ENCODE results near the gene MYO3A. TPM values are rescaled to one million over a fixed set of nuclear protein-coding genes. Genes with fewer than 3 reads are reported as not detected.

Gene MYO3A
- total and polyA plus RNA-seq, 2 experiments from 2014 or later: 3.0 to 10.7 TPM

DNA sequence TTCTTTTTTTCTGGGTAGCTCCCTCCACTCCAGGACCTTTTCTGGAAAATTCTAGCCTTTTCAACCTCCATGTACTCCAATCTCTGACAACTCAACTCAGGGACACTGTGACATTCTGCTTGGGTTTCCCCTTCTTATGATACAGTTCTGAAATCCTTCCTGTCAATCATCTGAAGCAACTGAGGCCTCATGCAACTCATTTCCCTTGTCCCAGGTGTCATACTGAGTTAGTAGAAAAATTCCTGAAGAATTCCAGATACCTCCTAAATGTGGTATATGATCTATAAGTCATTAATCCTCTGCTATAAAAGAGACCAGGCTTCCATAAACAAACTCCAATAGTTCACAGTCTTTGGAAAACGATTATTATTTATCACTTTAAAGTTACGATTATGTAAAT lies 43.0 kb upstream of the MYO3A start (continued):
- TF ChIP-seq, protein P1, sequence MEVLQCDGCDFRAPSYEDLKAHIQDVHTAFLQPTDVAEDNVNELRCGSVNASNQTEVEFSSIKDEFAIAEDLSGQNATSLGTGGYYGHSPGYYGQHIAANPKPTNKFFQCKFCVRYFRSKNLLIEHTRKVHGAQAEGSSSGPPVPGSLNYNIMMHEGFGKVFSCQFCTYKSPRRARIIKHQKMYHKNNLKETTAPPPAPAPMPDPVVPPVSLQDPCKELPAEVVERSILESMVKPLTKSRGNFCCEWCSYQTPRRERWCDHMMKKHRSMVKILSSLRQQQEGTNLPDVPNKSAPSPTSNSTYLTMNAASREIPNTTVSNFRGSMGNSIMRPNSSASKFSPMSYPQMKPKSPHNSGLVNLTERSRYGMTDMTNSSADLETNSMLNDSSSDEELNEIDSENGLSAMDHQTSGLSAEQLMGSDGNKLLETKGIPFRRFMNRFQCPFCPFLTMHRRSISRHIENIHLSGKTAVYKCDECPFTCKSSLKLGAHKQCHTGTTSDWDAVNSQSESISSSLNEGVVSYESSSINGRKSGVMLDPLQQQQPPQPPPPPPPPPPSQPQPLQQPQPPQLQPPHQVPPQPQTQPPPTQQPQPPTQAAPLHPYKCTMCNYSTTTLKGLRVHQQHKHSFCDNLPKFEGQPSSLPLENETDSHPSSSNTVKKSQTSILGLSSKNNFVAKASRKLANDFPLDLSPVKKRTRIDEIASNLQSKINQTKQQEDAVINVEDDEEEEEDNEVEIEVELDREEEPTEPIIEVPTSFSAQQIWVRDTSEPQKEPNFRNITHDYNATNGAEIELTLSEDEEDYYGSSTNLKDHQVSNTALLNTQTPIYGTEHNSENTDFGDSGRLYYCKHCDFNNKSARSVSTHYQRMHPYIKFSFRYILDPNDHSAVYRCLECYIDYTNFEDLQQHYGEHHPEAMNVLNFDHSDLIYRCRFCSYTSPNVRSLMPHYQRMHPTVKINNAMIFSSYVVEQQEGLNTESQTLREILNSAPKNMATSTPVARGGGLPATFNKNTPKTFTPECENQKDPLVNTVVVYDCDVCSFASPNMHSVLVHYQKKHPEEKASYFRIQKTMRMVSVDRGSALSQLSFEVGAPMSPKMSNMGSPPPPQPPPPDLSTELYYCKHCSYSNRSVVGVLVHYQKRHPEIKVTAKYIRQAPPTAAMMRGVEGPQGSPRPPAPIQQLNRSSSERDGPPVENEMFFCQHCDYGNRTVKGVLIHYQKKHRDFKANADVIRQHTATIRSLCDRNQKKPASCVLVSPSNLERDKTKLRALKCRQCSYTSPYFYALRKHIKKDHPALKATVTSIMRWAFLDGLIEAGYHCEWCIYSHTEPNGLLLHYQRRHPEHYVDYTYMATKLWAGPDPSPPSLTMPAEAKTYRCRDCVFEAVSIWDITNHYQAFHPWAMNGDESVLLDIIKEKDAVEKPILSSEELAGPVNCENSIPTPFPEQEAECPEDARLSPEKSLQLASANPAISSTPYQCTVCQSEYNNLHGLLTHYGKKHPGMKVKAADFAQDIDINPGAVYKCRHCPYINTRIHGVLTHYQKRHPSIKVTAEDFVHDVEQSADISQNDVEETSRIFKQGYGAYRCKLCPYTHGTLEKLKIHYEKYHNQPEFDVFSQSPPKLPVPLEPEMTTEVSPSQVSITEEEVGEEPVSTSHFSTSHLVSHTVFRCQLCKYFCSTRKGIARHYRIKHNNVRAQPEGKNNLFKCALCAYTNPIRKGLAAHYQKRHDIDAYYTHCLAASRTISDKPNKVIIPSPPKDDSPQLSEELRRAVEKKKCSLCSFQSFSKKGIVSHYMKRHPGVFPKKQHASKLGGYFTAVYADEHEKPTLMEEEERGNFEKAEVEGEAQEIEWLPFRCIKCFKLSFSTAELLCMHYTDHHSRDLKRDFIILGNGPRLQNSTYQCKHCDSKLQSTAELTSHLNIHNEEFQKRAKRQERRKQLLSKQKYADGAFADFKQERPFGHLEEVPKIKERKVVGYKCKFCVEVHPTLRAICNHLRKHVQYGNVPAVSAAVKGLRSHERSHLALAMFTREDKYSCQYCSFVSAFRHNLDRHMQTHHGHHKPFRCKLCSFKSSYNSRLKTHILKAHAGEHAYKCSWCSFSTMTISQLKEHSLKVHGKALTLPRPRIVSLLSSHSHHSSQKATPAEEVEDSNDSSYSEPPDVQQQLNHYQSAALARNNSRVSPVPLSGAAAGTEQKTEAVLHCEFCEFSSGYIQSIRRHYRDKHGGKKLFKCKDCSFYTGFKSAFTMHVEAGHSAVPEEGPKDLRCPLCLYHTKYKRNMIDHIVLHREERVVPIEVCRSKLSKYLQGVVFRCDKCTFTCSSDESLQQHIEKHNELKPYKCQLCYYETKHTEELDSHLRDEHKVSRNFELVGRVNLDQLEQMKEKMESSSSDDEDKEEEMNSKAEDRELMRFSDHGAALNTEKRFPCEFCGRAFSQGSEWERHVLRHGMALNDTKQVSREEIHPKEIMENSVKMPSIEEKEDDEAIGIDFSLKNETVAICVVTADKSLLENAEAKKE (CRISPR knock-in tag; IDR thresholded peaks at IDR 0.05): no peak
- TF ChIP-seq CTCF (conservative IDR thresholded peaks at IDR 0.05; ENCODE audit: low read depth in 2 of 2): no peak

GRCh38 chr10:25895856-25896255 lies 38.2 kb upstream of the MYO3A start:
- no peak overlapping the region for H3K4me3 ChIP-seq
- H3K9me2 ChIP-seq (ENCODE audit: insufficient read depth): no peaks in the 10 kb centered on the region
- no peak overlapping the region for H2AFZ ChIP-seq
- Mint-ChIP-seq H3K4me1 (peaks cover 11% of the 10 kb centered on the region), H3K27me3 (ENCODE audit: insufficient read depth, low read depth, poor library complexity) (no peaks in the 10 kb centered on the region), H3K9me3 (peaks cover 4% of the 10 kb centered on the region; the same call in 2 of the 3 replicates), H3K27ac (no peak overlapping the region), H3K36me3 (ENCODE audit: low read depth) (no peaks in the 10 kb centered on the region), H3K4me3 (no peak overlapping the region)
- H3F3A ChIP-seq (replicated peaks; ENCODE audit: low read depth): no peaks in the 10 kb centered on the region
- no peaks in the 10 kb centered on the region for H3K27me3 ChIP-seq (ENCODE audit: insufficient read depth)
- H3K4me2 ChIP-seq: no peak overlapping the region
- H3K36me3 ChIP-seq (ENCODE audit: insufficient read depth): no peaks in the 10 kb centered on the region
- no peaks in the 10 kb centered on the region for H4K20me1 ChIP-seq (replicated peaks; ENCODE audit: insufficient read depth)
- DNase-seq (ENCODE audit: low spot score): no peak
- peaks cover 11% of the 10 kb centered on the region for H3K4me1 ChIP-seq (ENCODE audit: insufficient read depth)
- H3K27ac ChIP-seq (ENCODE audit: low read depth): no peak overlapping the region
- no peaks in the 10 kb centered on the region for H3K79me2 ChIP-seq (replicated peaks; ENCODE audit: insufficient read depth)
- ATAC-seq: no peak
- TF ChIP-seq ETS1 (IDR thresholded peaks at IDR 0.05): no peak
- TF ChIP-seq EZH2 (IDR thresholded peaks at IDR 0.05; ENCODE audit: low read depth, unreplicated experiment): no peak
- no peak for TF ChIP-seq STAT1 (IDR thresholded peaks at IDR 0.05; ENCODE audit: unreplicated experiment)
- TF ChIP-seq, protein P1 (CRISPR knock-in tag; IDR thresholded peaks at IDR 0.05): no peak
- no peak for TF ChIP-seq ZNF114 (CRISPR knock-in tag; IDR thresholded peaks at IDR 0.05)
